HCT116 (cell line): ENCODE data around the gene DNAJC1. TPM values are rescaled to one million over a fixed set of nuclear protein-coding genes. Genes with fewer than 3 reads are reported as not detected.

Experiments used
- ATAC-seq: fragments of 200-7000 bp; cut with Tn5 transposase; 2 replicates; pipeline ENCODE4 v1.9.1; 2020; ENCODE audit warnings: mild to moderate bottlenecking, moderate library complexity
- BruUV-seq: library from RNA; stranded (reverse); fragments of 400-500 nt; replicated peaks from 2 replicates; lab custom pipeline; 2021; lab: Mats Ljungman, UMichigan
- CTCF ChIA-PET: fragments of 300-600 bp; sonication (Branson Sonifier 250); formaldehyde crosslinking; loops from one replicate; lab custom pipeline; 2021; ENCODE audit warnings: antibody characterized with exemption; lab: Charles Lee
- POLR2A ChIA-PET: fragments of 300-600, 350-600 bp; sonication (Branson Sonifier 250); formaldehyde crosslinking; loops from one replicate; lab custom pipeline; 2021; ENCODE audit warnings: antibody characterized with exemption; lab: Charles Lee
- RAD21 ChIA-PET, 2 experiments: fragments of 300-600 bp; sonication (Branson Sonifier 250); formaldehyde crosslinking; loops; one replicate each; lab custom pipeline; 2023; ENCODE audit warnings: low total read pairs in 2 of 2; ENCODE audit not compliant: uncharacterized antibody in 2 of 2, unreplicated experiment in 2 of 2, low non-redundant PET in 1 of 2; lab: Charles Lee
- DNase-seq: peaks from one replicate; pipeline ENCODE4 v3.0.0-alpha.2; 2010; ENCODE audit warnings: low read depth, low spot score
- H2AFZ ChIP-seq: fragments of 200-600 bp; shearing (Covaris generic), sonication (generic); 2 replicates; pipeline ENCODE4 v1.6.1; 2017; ENCODE audit warnings: low read depth, mixed run types, mixed read lengths, antibody characterized with exemption, low read length; ENCODE audit not compliant: poor library complexity, severe bottlenecking
- H3K27ac ChIP-seq: 2 replicates; pipeline ENCODE4 v1.5.1; 2012; ENCODE audit warnings: low read depth, low read length
- H3K27me3 ChIP-seq: fragments of 200-600 bp; sonication (generic); 2 replicates; pipeline ENCODE4 v1.6.1; 2016; ENCODE audit warnings: mixed run types, low read length, mixed read lengths; ENCODE audit not compliant: insufficient read depth
- H3K36me3 ChIP-seq, 2 experiments: fragments of 200-500 bp in 1 of 2; fragments of 200-600 bp in 1 of 2; sonication (Bioruptor generic) in 1 of 2; sonication (generic) in 1 of 2; 2 replicates each; pipeline versions ENCODE4 v1.5.1 to v1.6.1; 2014 to 2016; ENCODE audit warnings: low read length in 2 of 2, inconsistent platforms in 1 of 2, mixed read lengths in 1 of 2, mixed run types in 1 of 2; ENCODE audit not compliant: insufficient read depth in 2 of 2, control insufficient read depth in 1 of 2
- H3K4me1 ChIP-seq, 2 experiments: fragments of 200-600 bp in 1 of 2; sonication (generic) in 1 of 2; 2 replicates each; pipeline versions ENCODE4 v1.5.1 to v1.6.1; 2012 to 2017; ENCODE audit warnings: low read length in 2 of 2, inconsistent platforms in 1 of 2, mild to moderate bottlenecking in 1 of 2, mixed read lengths in 1 of 2, mixed run types in 1 of 2, moderate library complexity in 1 of 2; ENCODE audit not compliant: insufficient read depth in 2 of 2, control insufficient read depth in 1 of 2
- H3K4me2 ChIP-seq: fragments of 200-600 bp; sonication (generic); 2 replicates; pipeline ENCODE4 v1.6.1; 2017; ENCODE audit warnings: mixed run types, low read length, mixed read lengths
- H3K4me3 ChIP-seq, 2 experiments: fragments of 200-600 bp in 1 of 2; sonication (generic) in 1 of 2; replicated peaks in 1 of 2; 2 replicates each; pipeline ENCODE4 v1.5.1; 2011 to 2016; ENCODE audit warnings: low read length in 2 of 2, control low read depth in 1 of 2, low read depth in 1 of 2, mild to moderate bottlenecking in 1 of 2, mixed read lengths in 1 of 2, mixed run types in 1 of 2
- H3K79me2 ChIP-seq: fragments of 200-600 bp; sonication (generic); 2 replicates; pipeline ENCODE4 v1.6.1; 2017; ENCODE audit warnings: mild to moderate bottlenecking, mixed run types, low read length, moderate library complexity, mixed read lengths; ENCODE audit not compliant: insufficient read depth
- H3K9ac ChIP-seq: fragments of 200-600 bp; sonication (generic); 2 replicates; pipeline ENCODE4 v1.6.1; 2016; ENCODE audit warnings: low read length, mixed read lengths
- H3K9me2 ChIP-seq: fragments of 200-600 bp; sonication (generic), shearing (Covaris generic); 2 replicates; pipeline ENCODE4 v1.6.1; 2017; ENCODE audit warnings: mixed run types, mild to moderate bottlenecking, moderate library complexity; ENCODE audit not compliant: insufficient read depth
- H3K9me3 ChIP-seq, 2 experiments: fragments of 200-500 bp in 1 of 2; fragments of 200-600 bp in 1 of 2; sonication (Bioruptor generic) in 1 of 2; sonication (generic) in 1 of 2; 2 replicates each; pipeline ENCODE4 v1.6.1; 2014 to 2017; ENCODE audit warnings: low read length in 2 of 2, mixed read lengths in 2 of 2, inconsistent platforms in 1 of 2, low read depth in 1 of 2, mild to moderate bottlenecking in 1 of 2, mixed run types in 1 of 2, moderate library complexity in 1 of 2; ENCODE audit not compliant: control insufficient read depth in 1 of 2, insufficient read depth in 1 of 2
- H4K20me1 ChIP-seq: fragments of 200-600 bp; sonication (generic), shearing (Covaris generic); 2 replicates; pipeline ENCODE4 v1.6.1; 2017; ENCODE audit warnings: mixed run types, mild to moderate bottlenecking, moderate library complexity; ENCODE audit not compliant: insufficient read depth
- ELF1 ChIP-seq: IDR thresholded peaks from 2 replicates; pipeline ENCODE4 v1.6.1; 2012; ENCODE audit warnings: low read depth, borderline replicate concordance
- FOSL1 ChIP-seq: IDR thresholded peaks from 2 replicates; pipeline ENCODE4 v1.6.1; 2012; ENCODE audit warnings: low read depth
- POLR2AphosphoS5 ChIP-seq: IDR thresholded peaks from 2 replicates; pipeline ENCODE4 v1.6.1; 2011; ENCODE audit warnings: mild to moderate bottlenecking, low read depth, low read length, moderate library complexity
- SIN3A ChIP-seq: IDR thresholded peaks from 2 replicates; pipeline ENCODE4 v1.6.1; 2012; ENCODE audit warnings: low read depth
- SP1 ChIP-seq: IDR thresholded peaks from 2 replicates; pipeline ENCODE4 v1.6.1; 2012; ENCODE audit warnings: low read depth
- intact Hi-C: fragments of 100-400 bp; cut with micrococcal nuclease; formaldehyde crosslinking; loops from 2 replicates; pipeline ENCODE4 v1.10.0; 2022
- total RNA-seq: library from RNA; stranded (reverse); gene quantifications from one replicate; pipeline ENCODE4 v1.2.1, GENCODE V29; 2021; ENCODE audit not compliant: unreplicated experiment
- TF ChIP-seq, protein P1 (sequence below): IDR thresholded peaks from 2 replicates; pipeline ENCODE4 v1.6.1; 2011; ENCODE audit warnings: mild to moderate bottlenecking, low read length, moderate library complexity; ENCODE audit not compliant: insufficient replicate concordance; ENCODE audit errors: extremely low read depth
- TF ChIP-seq, protein P2 (sequence below), 3 experiments: fragments of 200-600 bp in 1 of 3; sonication (generic) in 1 of 3; IDR thresholded peaks in 2 of 3; conservative IDR thresholded peaks in 1 of 3; 2 replicates each; pipeline ENCODE4 v1.5.1; 2012 to 2017; ENCODE audit warnings: low read depth in 2 of 3, low read length in 2 of 3, antibody characterized with exemption in 1 of 3, borderline replicate concordance in 1 of 3, control low read depth in 1 of 3, mild to moderate bottlenecking in 1 of 3, mixed read lengths in 1 of 3, mixed run types in 1 of 3, moderate library complexity in 1 of 3; ENCODE audit not compliant: insufficient read depth in 1 of 3

The DNAJC1 gene
- total RNA-seq, 1 experiment from 2014 or later: 17.9 TPM

DNA sequence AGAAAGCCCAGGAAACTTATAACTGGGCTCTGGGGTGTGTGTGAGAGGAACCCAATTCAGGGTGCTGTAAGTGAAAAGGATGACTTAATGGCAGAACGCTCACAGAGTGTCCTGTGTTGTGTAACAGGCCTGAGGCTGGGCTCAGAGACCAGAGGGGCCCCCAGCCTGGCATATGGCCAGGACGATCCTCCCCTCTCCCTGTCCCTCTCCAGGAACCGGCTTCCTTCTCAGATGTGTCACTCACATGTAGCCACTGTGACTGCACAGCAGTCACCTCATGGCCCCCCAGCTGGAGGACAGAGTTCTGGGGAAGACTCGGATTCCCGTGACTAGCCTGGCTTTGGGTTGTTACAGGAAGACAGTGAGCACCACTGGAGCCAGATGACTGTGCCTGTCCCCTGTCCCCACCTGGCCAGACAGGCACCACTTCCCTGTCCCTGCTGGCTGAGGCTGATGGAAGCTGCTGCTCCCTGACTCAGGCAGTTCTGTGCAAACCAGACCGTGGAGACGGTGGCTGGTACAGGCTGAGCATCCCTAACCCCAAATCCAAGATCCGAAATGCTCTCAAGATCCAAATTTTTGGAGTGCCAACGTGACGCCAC lies 249.0 kb downstream of the DNAJC1 start:
- ChIA-PET RAD21 (no interaction called here), POLR2A (no interaction called here), CTCF (no interaction called here)
- intact Hi-C loops: no loop called here
- Histone ChIP-seq H3K36me3 (no peaks in the 10 kb centered on the region), H3K4me3 (no peak overlapping the region), H4K20me1 (no peaks in the 10 kb centered on the region), H3K4me2 (no peak overlapping the region), H3K27ac (no peak overlapping the region), H3K4me1 (peaks cover 25 to 37% of the 10 kb centered on the region in 2 experiments), H3K9ac (no peak overlapping the region), H3K9me3 (no peaks in the 10 kb centered on the region), H2AFZ (no peak overlapping the region), H3K27me3 (no peaks in the 10 kb centered on the region), H3K79me2 (no peaks in the 10 kb centered on the region), H3K9me2 (no peaks in the 10 kb centered on the region)
- DNase-seq: no peak
- no peak for ATAC-seq
- no peak for TF ChIP-seq SIN3A
- TF ChIP-seq, protein P1, sequence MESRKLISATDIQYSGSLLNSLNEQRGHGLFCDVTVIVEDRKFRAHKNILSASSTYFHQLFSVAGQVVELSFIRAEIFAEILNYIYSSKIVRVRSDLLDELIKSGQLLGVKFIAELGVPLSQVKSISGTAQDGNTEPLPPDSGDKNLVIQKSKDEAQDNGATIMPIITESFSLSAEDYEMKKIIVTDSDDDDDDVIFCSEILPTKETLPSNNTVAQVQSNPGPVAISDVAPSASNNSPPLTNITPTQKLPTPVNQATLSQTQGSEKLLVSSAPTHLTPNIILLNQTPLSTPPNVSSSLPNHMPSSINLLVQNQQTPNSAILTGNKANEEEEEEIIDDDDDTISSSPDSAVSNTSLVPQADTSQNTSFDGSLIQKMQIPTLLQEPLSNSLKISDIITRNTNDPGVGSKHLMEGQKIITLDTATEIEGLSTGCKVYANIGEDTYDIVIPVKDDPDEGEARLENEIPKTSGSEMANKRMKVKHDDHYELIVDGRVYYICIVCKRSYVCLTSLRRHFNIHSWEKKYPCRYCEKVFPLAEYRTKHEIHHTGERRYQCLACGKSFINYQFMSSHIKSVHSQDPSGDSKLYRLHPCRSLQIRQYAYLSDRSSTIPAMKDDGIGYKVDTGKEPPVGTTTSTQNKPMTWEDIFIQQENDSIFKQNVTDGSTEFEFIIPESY: no peak
- no peak for TF ChIP-seq FOSL1
- no peak for TF ChIP-seq POLR2AphosphoS5
- TF ChIP-seq, protein P2, sequence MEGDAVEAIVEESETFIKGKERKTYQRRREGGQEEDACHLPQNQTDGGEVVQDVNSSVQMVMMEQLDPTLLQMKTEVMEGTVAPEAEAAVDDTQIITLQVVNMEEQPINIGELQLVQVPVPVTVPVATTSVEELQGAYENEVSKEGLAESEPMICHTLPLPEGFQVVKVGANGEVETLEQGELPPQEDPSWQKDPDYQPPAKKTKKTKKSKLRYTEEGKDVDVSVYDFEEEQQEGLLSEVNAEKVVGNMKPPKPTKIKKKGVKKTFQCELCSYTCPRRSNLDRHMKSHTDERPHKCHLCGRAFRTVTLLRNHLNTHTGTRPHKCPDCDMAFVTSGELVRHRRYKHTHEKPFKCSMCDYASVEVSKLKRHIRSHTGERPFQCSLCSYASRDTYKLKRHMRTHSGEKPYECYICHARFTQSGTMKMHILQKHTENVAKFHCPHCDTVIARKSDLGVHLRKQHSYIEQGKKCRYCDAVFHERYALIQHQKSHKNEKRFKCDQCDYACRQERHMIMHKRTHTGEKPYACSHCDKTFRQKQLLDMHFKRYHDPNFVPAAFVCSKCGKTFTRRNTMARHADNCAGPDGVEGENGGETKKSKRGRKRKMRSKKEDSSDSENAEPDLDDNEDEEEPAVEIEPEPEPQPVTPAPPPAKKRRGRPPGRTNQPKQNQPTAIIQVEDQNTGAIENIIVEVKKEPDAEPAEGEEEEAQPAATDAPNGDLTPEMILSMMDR (IDR thresholded peaks at IDR 0.05 in 2 of 3, conservative IDR thresholded peaks at IDR 0.05 in 1 of 3; ENCODE audit: borderline replicate concordance in 1 of 3, insufficient read depth in 1 of 3, low read depth in 2 of 3, low read length in 2 of 3): no peak
- TF ChIP-seq SP1: no peak
- TF ChIP-seq ELF1: no peak
- no TSS peak for BruUV-seq
